NOMO-1 treated with dmso at 0.1 percent for 144 hours (cell line): ENCODE data around the gene TGM1.
A peak's percentile ranks its signal among the peaks of the same experiment; 100 is the strongest.

Experiments
- DNase-seq: peaks from one replicate; lab custom pipeline; 2025; ENCODE audit not compliant: unreplicated experiment; lab: John Stamatoyannopoulos, UW

Gene TGM1

DNA sequence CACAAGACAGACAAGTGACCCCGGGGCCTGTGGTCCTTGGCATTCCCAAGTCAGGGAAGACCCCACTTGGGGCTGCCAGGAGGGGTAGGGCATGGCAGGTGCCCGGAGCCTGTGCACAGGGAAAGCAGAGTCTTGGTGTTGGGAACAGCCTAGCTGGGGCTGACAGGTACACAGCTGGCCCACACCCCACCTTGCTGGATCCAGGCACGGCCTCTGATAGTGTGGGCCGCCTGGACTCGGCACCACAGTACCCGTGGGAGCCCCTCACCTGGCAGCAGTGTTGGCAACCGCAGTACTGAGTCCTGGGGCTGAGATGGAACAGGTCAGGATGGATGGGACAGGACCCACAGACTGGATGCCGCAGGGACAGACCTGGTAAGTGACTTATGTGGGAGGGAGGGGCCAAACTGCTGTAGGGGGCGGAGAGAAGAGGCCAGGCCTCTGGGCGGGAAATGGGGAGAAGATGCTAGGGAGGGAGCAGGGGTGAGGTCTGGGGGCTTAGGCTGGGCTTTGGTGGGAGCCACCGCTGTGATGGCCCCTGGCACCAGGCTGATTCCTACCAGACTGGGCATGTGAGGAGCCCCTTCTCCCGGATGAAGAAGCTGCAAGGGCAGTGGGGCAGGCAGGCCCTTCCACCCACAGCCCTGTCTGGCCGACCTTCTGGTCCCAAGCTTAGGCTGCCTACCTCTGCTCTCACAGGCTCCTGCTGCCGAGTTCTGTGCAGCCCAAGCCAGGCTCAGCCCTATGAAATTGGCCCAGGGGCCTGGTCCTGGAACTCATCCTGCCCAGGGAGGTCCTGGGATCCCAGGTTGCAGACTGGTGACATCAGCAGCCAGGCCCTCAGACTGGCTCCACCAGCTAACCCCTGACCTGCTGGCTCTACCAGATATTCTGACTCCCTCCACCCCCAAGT, at the start of gene TGM1:
TGM1 (minus strand) TSS at position 357 of the 913 bp plus-strand sequence. CDS start 825 bp downstream, outside the sequence.
- no peak for DNase-seq

DNA sequence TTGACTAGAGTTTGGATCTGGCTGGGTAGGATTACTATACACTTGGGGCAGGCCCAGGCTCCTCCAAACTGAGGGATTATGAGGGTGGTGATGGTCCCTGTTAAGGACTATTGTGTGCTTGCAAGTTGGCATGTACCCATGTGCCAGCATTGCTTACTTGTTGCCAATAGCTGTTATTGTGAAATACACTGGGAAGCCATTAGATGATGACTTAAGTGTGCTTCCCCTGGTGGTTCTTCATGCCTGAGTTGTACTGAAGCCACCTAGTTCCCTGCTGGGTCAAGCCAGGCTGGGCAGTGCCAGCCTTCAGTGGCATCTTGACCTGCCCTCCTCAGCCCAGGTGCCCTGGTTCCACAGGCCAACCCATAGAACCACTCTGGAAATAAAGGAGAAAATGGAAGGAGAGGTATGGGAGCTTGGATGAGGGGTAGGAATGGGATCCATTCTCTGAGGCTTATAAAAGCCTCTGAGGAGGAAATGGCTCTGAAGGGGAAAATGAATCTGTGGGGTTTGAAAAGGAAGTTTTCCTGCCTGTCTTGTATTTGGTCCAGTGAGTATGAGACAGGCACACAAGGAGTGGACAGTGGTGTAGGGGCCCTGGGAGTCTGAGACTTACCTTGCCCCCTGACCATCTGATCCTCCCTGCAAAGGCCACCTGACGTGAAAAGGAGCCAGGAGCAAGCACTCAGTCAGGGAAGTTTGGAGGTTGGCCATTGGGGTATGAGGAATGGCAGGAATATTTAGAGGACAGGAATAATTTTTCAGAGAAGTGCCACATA, 49.0 kb upstream of the TGM1 start:
- no peak for DNase-seq

DNA sequence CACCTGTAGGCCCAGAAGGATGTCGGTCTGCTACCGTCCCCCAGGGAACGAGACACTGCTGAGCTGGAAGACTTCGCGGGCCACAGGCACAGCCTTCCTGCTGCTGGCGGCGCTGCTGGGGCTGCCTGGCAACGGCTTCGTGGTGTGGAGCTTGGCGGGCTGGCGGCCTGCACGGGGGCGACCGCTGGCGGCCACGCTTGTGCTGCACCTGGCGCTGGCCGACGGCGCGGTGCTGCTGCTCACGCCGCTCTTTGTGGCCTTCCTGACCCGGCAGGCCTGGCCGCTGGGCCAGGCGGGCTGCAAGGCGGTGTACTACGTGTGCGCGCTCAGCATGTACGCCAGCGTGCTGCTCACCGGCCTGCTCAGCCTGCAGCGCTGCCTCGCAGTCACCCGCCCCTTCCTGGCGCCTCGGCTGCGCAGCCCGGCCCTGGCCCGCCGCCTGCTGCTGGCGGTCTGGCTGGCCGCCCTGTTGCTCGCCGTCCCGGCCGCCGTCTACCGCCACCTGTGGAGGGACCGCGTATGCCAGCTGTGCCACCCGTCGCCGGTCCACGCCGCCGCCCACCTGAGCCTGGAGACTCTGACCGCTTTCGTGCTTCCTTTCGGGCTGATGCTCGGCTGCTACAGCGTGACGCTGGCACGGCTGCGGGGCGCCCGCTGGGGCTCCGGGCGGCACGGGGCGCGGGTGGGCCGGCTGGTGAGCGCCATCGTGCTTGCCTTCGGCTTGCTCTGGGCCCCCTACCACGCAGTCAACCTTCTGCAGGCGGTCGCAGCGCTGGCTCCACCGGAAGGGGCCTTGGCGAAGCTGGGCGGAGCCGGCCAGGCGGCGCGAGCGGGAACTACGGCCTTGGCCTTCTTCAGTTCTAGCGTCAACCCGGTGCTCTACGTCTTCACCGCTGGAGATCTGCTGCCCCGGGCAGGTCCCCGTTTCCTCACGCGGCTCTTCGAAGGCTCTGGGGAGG, 47.9 kb upstream of the TGM1 start, which contains the start of gene LTB4R:
LTB4R (plus strand) TSS at position 857 of the 959 bp plus-strand sequence. CDS start 4,150 bp downstream, outside the sequence.
- peak; percentile 81 for DNase-seq

DNA sequence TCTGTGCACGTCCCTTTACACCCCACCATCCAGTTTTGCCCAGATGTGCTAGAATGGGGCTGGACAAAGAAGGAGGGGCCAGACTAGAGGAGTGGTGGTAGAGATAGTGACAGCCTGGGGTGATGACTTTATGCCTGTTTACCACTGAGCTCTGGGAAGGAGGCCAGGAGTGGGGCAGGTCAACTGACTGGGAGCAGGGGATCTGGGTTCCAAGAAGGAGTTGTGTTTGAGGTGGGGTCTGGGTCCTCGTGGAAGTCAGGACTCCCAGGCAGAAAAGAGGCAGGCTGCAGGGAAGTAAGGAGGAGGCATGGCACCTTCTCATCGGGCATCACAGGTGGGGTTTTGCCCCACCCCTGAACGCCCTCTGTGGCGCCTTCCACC, 47.3 kb upstream of the TGM1 start:
- no peak for DNase-seq

DNA sequence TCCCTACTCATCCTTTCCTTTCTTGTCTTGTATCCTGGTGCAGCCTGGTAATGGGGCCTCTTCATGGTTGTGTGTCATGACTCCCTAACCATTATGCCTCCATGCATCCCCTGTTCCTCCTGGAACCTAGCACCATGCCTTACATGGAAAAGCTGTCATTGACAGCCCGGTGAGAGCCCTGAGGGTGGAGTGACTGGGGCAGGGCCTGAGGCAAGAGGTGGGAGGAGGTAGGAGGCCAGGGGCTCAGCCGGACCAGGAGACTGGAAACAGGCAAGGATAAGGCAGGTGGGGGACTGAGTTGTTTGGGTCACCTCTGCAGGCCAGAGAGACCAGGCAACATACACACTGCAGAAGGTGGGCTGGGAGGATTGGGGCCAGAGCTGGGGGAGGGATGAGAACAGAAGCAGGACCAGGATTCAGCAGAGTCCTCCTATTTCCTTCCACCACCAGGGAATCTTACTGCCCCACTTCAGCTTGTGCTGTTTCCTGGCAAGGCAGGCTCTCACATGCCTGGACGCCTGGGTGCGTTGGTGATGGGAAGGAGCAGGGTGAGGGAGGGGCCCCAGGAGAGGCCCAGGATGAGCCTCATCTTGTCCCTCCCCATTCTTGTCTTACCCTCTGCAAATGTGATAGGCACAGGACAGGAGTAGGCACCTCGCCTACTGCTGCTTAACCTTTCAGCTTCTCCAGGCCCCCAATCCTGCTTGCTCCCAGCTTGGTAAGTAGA, 46.7 kb upstream of the TGM1 start, which contains the start of gene LTB4R2:
LTB4R2 (plus strand) TSS at position 603 of the 727 bp plus-strand sequence. CDS start 525 bp downstream, outside the sequence.
- no peak for DNase-seq

DNA sequence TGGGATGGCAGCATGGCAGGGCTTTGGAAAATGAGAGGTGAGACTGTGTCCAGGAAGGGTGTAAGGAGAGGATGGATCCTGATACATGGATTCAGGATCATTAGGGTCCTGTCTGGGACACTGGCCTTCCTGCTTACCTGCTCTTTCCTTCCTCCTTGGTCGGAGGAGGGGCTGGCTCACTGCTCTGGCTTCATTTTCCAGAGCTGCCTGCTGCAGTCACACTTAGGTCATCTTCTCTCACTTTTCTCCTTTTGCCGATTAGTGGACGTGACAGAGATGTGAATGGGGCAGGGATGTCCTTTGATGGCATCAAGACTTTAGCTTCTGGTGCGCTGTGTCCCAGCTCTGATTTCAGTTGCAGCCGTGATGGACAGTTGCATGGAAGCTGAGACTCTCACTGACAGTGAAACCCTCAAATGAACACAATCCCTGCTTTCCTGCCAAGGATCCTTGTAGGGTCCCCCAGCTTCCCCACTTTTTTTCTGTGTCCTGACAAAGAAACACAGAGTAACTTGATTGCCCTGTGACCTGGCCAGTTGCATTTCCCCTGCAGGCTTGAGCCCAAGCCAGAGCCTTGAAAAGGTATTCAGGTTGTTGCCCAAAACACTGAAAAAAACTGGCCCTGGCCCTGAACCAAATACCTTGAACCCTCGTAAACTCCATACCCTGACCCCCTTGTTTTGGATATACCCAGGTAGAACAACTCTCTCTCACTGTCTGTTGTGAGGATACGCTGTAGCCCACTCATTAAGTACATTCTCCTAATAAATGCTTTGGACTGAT, 45.6 kb upstream of the TGM1 start:
- DNase-seq, result no peak

DNA sequence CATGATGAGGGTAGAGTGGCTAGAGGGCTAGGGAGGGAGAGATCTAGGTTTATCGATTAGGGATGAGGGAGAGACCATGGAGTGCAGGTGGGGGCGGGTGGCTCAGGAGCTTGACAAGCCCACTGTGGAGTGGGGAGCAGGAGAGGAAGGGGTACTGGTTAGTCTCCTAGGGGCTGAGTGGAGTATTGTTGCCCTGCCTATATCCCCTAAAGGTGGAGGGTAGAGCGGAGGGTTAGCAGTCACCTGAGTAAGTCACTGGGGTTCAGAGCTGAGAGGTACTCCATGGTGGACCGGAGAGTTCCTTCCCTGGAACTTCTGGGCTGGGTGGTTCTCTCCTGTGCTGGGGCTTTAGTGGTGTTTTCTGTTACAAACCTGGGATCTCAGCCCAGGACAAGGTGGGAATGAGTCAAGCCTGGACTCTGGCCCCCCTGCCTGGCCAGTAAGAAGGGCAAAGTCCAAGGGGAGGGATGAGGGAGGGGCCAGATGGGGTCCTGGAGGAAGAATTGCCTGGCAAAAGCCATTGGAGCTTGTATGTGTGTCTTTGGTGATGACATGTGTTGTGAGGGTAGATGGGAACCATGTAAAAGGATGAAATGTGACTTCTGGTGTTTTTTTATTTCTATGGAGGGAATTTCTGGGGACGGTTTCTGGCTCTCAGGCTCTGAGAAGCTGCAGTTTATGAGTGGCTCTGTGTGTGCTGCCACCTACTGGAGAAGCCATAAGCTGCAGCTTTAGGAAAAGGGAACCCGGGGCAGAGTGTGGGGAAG, 44.8 kb upstream of the TGM1 start, which contains the start of gene CIDEB:
CIDEB (minus strand) TSS at position 403 of the 767 bp plus-strand sequence; CDS start at position 284, 119 bp downstream.
- peak; percentile 55 for DNase-seq

DNA sequence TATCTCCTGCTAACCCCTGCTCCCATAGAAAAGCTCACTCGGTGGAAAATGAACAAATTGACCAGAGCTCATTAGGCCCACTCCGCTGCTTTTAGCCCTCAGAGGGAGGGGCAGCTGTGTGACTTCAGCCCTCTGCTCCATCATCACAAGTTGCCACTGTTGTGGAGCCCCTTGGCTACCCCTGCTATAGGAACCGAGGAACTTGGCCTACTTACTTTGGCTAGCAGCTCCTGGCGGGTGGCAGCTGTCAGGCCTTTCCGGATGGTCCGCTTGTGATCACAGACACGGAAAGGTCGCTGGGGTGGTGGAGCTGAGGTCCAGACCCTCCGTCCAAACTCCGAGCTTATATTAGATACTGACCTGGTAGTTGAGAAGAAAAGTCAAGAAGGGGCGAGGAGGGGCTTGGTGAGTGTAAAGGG, 44.2 kb upstream of the TGM1 start:
- DNase-seq, result no peak

DNA sequence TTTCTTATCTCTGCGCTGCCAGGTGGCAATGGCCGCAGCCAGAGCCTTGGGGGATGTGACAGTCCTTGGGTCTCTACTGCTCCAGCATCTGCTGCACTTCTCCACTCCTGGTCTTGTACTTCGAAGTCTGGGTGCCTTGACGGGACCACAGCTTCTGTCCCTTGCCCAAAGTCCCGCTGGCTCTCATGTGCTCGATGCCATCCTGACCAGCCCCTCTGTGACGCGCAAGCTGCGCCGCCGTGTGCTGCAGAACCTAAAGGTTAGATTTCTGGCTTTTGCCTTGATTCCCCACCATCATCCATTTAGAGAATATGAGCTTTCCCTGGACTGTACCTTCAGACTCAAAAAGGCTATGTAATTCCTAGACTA, 41.0 kb upstream of the TGM1 start:
- no peak for DNase-seq

DNA sequence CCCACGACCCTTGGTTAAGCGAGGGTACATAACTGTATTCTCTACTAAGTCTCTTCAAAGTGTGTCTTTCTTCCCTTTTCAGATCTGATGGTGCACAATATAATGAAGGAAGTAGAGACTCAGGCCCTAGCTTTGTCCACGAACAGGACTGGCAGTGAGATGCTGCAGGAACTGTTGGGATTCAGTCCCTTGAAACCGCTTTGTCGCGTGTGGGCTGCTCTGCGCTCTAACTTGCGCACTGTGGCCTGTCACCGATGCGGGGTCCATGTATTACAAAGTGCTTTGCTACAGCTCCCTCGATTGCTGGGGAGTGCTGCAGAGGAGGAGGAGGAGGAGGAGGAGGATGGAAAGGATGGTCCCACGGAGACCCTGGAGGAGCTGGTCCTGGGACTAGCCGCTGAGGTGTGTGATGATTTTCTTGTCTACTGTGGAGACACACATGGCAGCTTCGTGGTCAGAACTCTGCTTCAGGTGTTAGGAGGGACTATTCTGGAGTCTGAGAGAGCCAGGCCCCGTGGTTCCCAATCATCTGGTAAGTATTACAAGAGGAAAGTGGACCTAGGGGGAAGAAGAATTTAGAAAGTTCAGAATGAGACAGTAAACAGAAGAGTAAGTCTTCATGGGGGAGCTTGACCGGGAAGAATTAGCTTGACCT, 37.5 kb upstream of the TGM1 start:
- DNase-seq, result no peak

DNA sequence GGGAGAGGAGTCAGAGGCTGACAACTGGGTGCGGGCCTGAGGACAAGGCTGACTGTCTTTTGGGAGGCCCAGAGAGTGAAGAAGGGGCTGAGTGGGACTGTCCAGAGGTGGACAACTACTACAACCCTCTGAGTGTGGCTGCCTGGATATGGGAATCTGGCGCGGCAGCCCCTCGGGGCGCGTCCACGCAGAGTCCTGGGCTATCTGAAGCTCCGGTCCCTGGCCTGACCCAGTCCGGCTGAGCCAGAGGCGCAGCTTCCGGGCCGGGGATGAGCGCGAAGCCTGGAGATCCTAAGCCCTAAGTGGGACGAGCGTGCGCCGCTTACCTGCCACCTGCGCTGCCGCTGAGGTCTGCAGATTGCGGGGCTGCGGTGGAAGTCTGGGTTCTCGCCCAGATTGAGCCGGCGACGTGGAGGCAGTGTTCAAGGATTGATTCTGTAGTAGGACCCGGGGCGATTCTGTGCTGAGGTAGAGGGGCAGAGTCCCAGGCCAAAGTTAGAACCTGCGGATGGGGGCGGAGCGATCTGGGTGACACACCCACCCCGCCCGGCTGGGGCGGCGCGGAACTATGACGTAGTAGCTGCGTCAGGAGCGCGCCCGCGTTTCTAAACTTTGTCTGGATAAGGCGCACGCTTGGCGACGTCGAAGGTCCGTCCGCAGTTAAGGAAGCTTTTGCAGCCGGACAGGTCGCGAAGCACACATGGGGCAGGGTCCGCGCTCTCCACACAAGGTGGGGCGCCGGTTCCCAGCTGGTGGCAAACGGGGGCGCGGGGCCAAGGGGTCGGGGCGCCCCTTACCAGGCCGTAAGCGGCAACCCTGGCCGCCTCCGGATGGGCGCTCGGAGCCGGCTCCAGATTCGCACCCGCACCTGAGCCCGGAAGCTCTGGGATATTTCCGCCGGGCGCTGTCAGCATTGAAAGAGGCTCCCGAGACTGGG, 36.5 kb upstream of the TGM1 start, which contains the start of the genes DHRS1 and NOP9:
DHRS1 (minus strand) TSS at position 526 of the 937 bp plus-strand sequence. CDS start 674 bp downstream, outside the sequence.
NOP9 (plus strand) TSS at position 596 of the 937 bp plus-strand sequence; CDS start at position 701, 105 bp downstream.
- peak; percentile 73 for DNase-seq

DNA sequence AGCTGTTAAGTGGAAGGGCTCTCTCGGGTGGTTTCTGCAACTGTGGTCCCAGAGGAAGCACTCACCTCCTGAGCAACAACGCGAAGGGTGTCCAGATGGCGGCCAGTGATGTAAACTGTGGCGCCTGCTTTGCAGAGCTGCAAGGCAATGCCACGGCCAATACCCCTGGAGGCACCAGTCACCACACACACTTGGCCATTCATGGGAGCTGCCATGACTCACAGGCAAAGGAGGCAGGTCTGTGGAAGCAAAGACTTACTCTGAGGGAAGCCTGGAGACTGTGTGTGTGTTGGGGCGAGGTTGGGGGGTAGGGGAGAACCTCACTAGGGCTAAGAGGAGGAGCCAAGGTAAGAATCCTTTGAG, 35.9 kb upstream of the TGM1 start:
- no peak for DNase-seq

DNA sequence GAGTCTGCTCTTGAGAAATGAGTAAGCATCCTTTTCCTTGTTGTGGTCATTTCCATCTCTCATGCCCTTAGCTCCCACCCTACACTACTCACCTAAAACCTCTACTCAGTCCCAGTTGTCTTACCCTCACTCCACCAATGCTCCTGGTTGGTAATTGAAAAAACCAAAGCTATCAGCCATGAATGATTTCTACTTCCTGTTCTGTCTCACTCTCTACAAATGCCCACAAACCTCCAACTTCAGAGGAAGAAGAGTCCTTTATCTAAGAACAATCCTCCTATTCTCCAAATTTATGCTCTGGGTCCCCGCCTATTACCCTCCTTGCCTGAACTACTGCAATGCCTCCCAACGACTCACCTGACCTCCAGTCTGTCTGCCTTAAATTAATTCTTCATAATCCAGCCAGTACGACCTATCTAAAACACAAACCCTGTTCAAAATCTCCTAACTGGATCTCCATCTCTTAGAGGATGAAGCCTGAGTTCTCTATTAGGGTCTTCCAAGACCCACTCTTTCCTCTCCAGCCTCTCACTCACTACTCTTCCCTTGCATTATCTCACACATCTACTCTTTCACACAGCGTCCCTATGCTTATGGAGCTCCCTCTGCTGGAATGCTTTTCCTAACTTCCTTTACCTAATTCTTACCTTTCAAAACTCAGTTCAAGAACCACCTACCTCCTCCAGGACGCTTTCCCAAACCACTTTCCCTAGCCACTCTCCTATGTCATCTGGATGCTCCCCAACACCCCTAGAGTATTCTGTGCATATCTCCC, 34.4 kb upstream of the TGM1 start:
- DNase-seq, result no peak

DNA sequence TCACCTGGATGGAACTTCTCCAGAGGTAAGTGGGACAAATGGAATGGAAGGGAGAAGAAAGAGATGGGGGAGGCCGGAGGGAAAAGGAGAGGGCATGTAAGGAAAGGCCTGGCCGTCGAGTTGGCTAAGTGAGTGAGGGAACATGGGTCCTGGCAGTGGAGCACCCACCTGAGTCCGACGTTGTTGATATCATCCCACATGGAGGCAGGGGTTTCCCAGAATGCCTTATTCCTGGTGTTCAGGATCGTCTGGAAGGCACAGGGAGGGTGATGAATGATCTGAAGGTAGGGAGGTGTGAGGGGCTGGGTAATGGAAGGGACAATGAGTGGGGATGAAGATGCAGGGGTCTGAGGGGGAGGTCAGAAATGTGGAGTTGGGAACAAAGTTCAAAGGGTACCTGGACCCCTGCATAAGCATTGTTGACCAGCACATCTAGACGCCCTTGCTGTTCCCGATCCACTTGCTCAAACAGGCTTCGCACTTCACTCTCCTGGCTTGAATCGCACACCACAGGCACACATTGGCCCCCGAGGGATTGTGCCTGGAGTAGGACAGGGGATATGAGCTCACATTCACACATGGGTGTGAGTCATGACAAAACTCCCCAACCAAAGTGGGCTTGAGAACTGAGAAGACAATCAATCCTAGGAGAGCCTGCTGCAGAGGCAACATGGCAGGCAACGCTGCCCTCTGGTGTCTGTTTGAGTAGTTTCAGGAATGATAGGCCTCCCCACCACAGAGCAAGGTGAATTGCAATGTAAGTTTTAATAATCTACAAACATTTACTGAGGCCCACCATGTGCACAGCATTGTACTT, 33.6 kb upstream of the TGM1 start:
- peak; percentile 42 for DNase-seq

DNA sequence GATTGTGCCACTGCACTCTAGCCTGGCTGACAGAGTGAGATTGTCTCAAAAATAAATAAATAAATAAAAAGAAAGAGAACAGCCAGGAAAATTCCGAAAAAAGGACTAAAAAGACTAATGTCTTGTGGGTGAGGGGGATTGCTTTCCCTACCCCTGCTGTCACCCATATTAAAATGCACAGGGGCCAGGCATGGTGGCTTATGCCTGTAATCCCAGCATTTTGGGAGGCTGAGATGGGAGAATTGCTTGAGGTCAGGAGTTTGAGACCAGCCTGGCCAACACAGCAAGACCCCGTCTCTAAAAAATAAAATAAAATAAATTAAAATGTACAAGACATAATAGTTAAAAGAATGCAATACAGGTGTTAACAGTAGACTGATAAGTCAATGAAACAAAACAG, 30.5 kb upstream of the TGM1 start:
- no peak for DNase-seq
